ENCODE measurements around the gene TBCK. TPM values are rescaled to one million over a fixed set of nuclear protein-coding genes. Genes with fewer than 3 reads are reported as not detected.

TBCK gene
- total RNA-seq, 1 donor from 2014 or later: 35.7 TPM

GRCh38 chr4:106316773-106317409, 882 bp upstream of the TBCK start:
- Histone ChIP-seq H3K4me1 (peaks cover 3 to 27% of the 10 kb centered on the region in 2 donors), H3K27ac (peak overlapping the region; percentile 89 to 97), H3K4me3 (peak overlapping the region; percentile 70 to 87), H3K9me3 (no peaks in the 10 kb centered on the region), H3K27me3 (no peaks in the 10 kb centered on the region), H3K36me3 (peaks cover 6 to 8% of the 10 kb centered on the region in 2 donors)
- intact Hi-C loops (cut with DNase I): loop anchor here (2.0 to 10.0 kb wide), 5 partner anchors 45 to 1172 kb away; partner anchors contain the start of genes GSTCD, INTS12 and TET2
- no peak for DNase-seq (ENCODE audit: low spot score in 2 of 2)
- TF ChIP-seq CTCF (IDR thresholded peaks at IDR 0.05): no peak

GRCh38 chr4:106315476-106315967, 487 bp downstream of the TBCK start:
- Histone ChIP-seq H3K9me3 (no peaks in the 10 kb centered on the region), H3K4me3 (peak overlapping the region; percentile 70 to 87), H3K27me3 (no peaks in the 10 kb centered on the region), H3K4me1 (peaks cover 3 to 35% of the 10 kb centered on the region in 2 donors), H3K27ac (peak overlapping the region; percentile 89 to 97), H3K36me3 (no peaks in the 10 kb centered on the region)
- no peak for TF ChIP-seq CTCF (IDR thresholded peaks at IDR 0.05)
- intact Hi-C loops (cut with DNase I): loop anchor here (5.0 to 10.0 kb wide), 4 partner anchors 43 to 1171 kb away; partner anchors contain the start of genes GSTCD, INTS12 and TET2
- DNase-seq (ENCODE audit: low spot score in 2 of 2): no peak

GRCh38 chr4:106314960-106315359, 1.0 kb downstream of the TBCK start:
- Histone ChIP-seq H3K27ac (peak overlapping the region; percentile 89 to 97), H3K4me1 (peaks cover 3 to 39% of the 10 kb centered on the region in 2 donors), H3K36me3 (no peaks in the 10 kb centered on the region), H3K4me3 (peak overlapping the region; percentile 70 to 87), H3K9me3 (no peaks in the 10 kb centered on the region), H3K27me3 (no peaks in the 10 kb centered on the region)
- intact Hi-C loops (cut with DNase I): loop anchor here (5.0 to 10.0 kb wide), 4 partner anchors 43 to 1170 kb away; partner anchors contain the start of genes GSTCD, INTS12 and TET2
- TF ChIP-seq CTCF (IDR thresholded peaks at IDR 0.05): no peak
- no peak for DNase-seq (ENCODE audit: low spot score in 2 of 2)

- no peak overlapping the region for H3K4me3 ChIP-seq
- intact Hi-C loops (cut with DNase I): loop anchor here (10.0 kb wide), 2 partner anchors 388 to 1168 kb away; partner anchors contain the start of gene TET2
Measured at GRCh38 chr4:106312997-106313522, 2.9 kb downstream of the TBCK start.

GRCh38 chr4:106312377-106312776, 3.6 kb downstream of the TBCK start:
- H3K4me1 ChIP-seq: peaks cover 0 to 42% of the 10 kb centered on the region in 2 donors
- H3K27me3 ChIP-seq: no peaks in the 10 kb centered on the region
- H3K9me3 ChIP-seq: no peaks in the 10 kb centered on the region
- no peak for TF ChIP-seq CTCF (IDR thresholded peaks at IDR 0.05)
- H3K4me3 ChIP-seq: peak overlapping the region in 1 of 2 donors; percentile 15
- H3K36me3 ChIP-seq: no peaks in the 10 kb centered on the region
- peak overlapping the region; percentile 74 to 80 for H3K27ac ChIP-seq
- DNase-seq (ENCODE audit: low spot score in 2 of 2): no peak
- intact Hi-C loops (cut with DNase I): loop anchor here (10.0 kb wide), 2 partner anchors 388 to 1168 kb away; partner anchors contain the start of gene TET2

More at GRCh38 chr4:106312997-106313522, 2.9 kb downstream of the TBCK start:
- H3K27me3 ChIP-seq: no peaks in the 10 kb centered on the region
- H3K4me1 ChIP-seq: peaks cover 3 to 49% of the 10 kb centered on the region in 2 donors
- peak overlapping the region; percentile 41 to 80 for H3K27ac ChIP-seq
- DNase-seq (ENCODE audit: low spot score in 2 of 2): no peak
- no peak for TF ChIP-seq CTCF (IDR thresholded peaks at IDR 0.05)
- H3K9me3 ChIP-seq: no peaks in the 10 kb centered on the region
- no peaks in the 10 kb centered on the region for H3K36me3 ChIP-seq

Measured in ascending aorta (tissue), 2 donors.